ENCODE data around the gene MAX. TPM values are rescaled to one million over a fixed set of nuclear protein-coding genes. Genes with fewer than 3 reads are reported as not detected.

The MAX gene
- total and polyA plus RNA-seq, 8 donors = 59.9 to 96.5 (median 63.4) TPM

DNA sequence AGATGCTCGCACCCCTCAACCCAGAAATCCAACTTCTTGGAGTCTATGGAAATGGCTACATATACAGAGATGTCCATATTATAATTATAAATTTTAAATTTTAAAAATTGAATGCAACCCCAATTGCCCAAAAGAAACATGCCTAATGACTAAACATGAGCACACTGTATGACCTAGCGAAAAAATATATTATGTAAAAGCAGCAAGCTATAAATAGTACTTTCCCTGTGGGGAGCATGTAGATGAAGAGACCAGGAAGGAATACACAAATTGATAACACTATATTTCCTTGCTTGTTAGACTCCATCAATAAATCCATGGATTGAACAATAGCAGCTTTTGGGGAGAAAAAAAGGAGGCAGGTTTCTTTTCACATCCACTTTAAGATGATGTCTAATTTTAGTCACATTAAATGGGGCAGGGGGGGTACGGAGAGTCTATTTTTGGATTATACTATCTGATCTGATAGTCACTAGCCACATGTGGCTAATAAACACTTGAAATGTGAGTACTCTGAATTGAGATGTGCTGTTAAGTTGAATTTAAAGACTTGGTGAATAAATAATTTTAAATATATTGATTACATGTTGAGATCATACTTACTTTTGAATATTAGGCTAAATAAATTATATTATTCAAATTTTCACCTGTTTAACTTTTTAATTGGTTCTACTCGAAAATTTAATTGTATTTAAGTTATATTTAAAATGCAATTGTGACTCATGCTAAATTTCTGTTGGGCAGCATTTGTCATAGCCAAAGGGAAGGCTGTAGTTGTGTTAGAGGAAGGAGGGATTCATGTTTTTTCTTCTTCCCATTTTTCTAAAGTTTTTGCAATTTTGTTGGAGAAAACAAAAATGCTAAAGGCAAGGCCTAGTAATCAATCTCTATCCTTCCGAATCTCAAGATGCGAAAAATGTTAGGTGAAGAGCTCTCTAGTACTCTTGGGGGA is 17.5 kb downstream of the MAX start:
- no peak for ATAC-seq
- TF ChIP-seq, protein P1, sequence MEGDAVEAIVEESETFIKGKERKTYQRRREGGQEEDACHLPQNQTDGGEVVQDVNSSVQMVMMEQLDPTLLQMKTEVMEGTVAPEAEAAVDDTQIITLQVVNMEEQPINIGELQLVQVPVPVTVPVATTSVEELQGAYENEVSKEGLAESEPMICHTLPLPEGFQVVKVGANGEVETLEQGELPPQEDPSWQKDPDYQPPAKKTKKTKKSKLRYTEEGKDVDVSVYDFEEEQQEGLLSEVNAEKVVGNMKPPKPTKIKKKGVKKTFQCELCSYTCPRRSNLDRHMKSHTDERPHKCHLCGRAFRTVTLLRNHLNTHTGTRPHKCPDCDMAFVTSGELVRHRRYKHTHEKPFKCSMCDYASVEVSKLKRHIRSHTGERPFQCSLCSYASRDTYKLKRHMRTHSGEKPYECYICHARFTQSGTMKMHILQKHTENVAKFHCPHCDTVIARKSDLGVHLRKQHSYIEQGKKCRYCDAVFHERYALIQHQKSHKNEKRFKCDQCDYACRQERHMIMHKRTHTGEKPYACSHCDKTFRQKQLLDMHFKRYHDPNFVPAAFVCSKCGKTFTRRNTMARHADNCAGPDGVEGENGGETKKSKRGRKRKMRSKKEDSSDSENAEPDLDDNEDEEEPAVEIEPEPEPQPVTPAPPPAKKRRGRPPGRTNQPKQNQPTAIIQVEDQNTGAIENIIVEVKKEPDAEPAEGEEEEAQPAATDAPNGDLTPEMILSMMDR (IDR thresholded peaks at IDR 0.05) = no peak
- no peak overlapping the region for H3K27ac ChIP-seq
- H3K4me3 ChIP-seq = no peak overlapping the region
- no peaks in the 10 kb centered on the region for H3K27me3 ChIP-seq
- H3K9me3 ChIP-seq = no peaks in the 10 kb centered on the region
- DNase-seq = no peak
- intact Hi-C loops (cut with DNase I) = no loop called here
- peaks cover 0 to 94% of the 10 kb centered on the region in 2 donors for H3K36me3 ChIP-seq
- H3K4me1 ChIP-seq = peaks cover 6 to 45% of the 10 kb centered on the region in 2 donors

DNA sequence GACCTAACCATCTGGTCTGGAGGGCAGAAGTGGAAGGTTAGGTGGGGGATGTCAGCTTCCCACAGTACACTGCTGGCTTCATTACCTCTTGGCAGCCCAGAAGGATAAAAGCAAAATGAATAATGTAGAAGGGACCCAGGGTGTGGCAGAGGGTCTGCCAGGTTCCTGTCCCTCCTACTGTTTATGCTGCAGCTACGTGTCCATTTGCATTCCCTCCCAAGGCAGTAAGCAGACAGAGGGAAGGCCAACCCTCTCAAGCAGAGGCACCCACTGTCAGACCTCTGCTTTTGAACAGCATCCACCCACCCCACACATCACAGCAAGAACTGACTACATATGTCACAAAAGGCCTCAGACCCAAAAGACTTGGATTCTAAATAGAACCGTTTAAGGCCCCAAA is 19.4 kb downstream of the MAX start:
- TF ChIP-seq, protein P1 (IDR thresholded peaks at IDR 0.05) = no peak
- H3K27ac ChIP-seq = peak overlapping the region in 1 of 2 donors; percentile 9
- H3K36me3 ChIP-seq = peaks cover 0 to 84% of the 10 kb centered on the region in 2 donors
- DNase-seq = no peak
- H3K27me3 ChIP-seq = no peaks in the 10 kb centered on the region
- no peaks in the 10 kb centered on the region for H3K9me3 ChIP-seq
- intact Hi-C loops (cut with DNase I) = no loop called here
- no peak overlapping the region for H3K4me3 ChIP-seq
- peaks cover 6 to 64% of the 10 kb centered on the region in 2 donors for H3K4me1 ChIP-seq
- ATAC-seq = no peak

DNA sequence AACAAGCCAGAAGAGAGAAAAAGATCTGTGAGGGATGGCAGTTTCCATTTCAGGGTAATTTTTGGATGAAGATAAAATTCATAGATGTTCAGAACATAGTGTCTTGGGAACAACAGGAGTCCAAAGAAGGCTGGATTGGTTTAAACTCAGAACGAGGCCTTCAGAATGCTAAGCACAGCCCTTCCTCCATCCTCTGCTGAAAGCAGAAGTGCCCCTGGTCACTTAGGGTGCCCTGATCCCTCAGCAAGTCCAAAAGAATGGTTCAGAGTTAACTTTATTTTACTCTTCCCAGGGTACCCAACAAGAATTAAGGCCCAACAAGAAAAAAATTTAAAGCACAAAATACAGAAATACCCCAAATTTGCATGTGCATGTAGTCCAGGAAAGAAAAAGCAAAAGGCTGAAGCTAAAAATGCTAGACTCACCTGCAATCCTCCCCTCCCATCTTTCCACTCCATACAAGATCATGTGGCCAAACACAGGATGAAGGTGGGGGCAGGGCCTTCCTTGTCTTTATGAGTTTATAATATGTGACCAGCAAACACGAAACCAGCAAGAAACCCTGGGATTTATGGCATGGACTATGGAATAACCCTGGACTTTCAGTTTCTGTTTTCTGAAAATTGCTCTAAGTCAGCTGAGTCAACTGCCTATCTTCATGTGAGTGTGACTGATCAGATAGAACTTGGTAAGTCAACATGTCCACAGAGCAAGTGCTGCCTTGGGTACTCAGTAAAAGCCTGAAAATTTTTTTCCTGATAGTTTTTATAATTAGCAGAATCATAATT is 21.2 kb downstream of the MAX start:
- ATAC-seq = peak; percentile 39
- Histone ChIP-seq H3K4me1 (peaks cover 6 to 68% of the 10 kb centered on the region in 2 donors), H3K36me3 (peaks cover 0 to 84% of the 10 kb centered on the region in 2 donors), H3K27ac (peak overlapping the region in 1 of 2 donors; percentile 83), H3K27me3 (no peaks in the 10 kb centered on the region), H3K9me3 (no peaks in the 10 kb centered on the region), H3K4me3 (no peak overlapping the region)
- no peak for DNase-seq
- intact Hi-C loops (cut with DNase I) = no loop called here
- TF ChIP-seq, protein P1 (IDR thresholded peaks at IDR 0.05) = no peak

DNA sequence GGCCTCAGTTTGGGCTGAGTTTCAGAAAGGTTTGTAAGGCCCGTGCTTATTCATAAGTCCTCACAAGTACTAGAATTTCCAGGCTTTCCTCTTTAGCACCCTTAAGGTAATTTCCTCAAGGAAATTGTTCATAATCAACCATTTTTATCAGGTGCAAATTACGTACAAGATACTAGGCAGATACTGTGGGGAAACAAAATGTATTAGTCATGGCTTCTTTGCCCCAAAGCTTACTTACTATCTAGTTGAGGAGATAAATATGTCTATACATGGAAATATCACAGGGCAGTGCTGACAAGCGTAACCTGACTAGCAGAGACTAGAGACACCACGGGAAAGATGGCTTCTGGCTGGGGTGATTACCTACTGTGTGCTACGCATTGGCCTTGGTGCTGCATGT is 22.5 kb downstream of the MAX start:
- TF ChIP-seq, protein P1 (IDR thresholded peaks at IDR 0.05) = no peak
- ATAC-seq (no peak), DNase-seq (no peak)
- Histone ChIP-seq H3K36me3 (peaks cover 0 to 83% of the 10 kb centered on the region in 2 donors), H3K4me1 (peaks cover 7 to 77% of the 10 kb centered on the region in 2 donors), H3K4me3 (no peak overlapping the region), H3K27me3 (no peaks in the 10 kb centered on the region), H3K27ac (peak overlapping the region; percentile 39 to 83), H3K9me3 (no peaks in the 10 kb centered on the region)
- intact Hi-C loops (cut with DNase I) = no loop called here

DNA sequence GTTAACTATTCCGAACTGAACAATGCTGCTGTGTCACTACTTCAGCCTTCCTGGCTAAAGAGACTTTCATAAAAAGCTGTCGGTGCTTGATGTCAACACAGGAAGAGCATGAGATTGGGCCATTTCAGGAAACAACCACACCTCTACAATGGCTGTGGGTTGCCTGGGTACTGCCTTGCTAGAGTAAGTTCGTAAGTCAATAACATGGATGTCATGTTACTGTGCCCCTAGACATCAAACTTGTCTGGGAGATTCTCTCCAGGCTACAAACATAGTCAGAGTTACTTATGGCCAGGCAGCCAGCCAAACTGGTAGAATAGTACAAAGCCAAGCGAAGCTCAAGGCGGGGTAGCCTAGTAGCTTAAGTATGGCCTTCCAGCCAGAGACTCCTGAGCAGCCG is 23.1 kb downstream of the MAX start:
- H3K27me3 ChIP-seq = no peaks in the 10 kb centered on the region
- no peaks in the 10 kb centered on the region for H3K9me3 ChIP-seq
- no peak overlapping the region for H3K4me3 ChIP-seq
- peak overlapping the region; percentile 39 to 83 for H3K27ac ChIP-seq
- H3K36me3 ChIP-seq = peaks cover 0 to 80% of the 10 kb centered on the region in 2 donors
- peaks cover 9 to 79% of the 10 kb centered on the region in 2 donors for H3K4me1 ChIP-seq
- intact Hi-C loops (cut with DNase I) = no loop called here
- TF ChIP-seq, protein P1 (IDR thresholded peaks at IDR 0.05) = no peak
- DNase-seq (no peak), ATAC-seq (no peak)
